ENCODE measurements around the gene RALB. TPM values are rescaled to one million over a fixed set of nuclear protein-coding genes. Genes with fewer than 3 reads are reported as not detected.

Gene RALB
- total and polyA plus RNA-seq, 7 experiments from 2014 or later = 8.7 to 119 (median 25.9) TPM

DNA sequence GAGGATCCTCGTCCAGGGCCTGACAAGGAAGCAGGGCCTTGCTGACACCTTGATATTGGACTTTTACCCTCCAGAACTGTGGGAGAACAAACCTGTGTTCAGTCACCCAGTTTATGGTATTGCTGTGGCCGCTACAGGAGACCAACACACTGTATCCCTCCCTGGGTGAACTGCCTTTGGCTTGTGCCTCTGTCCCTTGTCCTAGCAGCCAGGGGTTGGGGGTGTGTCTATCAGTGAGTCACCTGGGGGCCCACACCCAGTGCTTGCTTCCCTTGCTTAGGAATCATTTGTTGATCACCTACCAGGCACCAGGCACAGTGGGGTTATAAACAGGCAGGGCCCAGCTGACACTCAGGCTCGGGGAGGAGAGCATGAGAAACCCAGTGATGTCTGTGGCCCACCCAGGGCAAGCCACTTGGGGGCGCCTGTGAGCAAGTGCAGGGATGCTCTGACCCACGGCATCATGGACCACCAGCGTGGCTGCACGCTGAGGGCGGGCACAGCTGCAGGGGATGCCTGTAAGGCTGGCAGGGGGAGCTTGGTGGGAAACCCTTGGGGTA, 46.5 kb upstream of the RALB start:
- H3K9me3 Mint-ChIP-seq = no peaks in the 10 kb centered on the region
- ATAC-seq (no peak), DNase-seq (no peak)
- Histone ChIP-seq H3K9me3 (ENCODE audit: control insufficient read depth in 2 of 3, low read length in 3 of 3) (no peaks in the 10 kb centered on the region), H3K27me3 (ENCODE audit: control insufficient read depth in 2 of 2, insufficient read depth in 2 of 2, low read length in 2 of 2) (no peaks in the 10 kb centered on the region), H3K36me3 (ENCODE audit: control insufficient read depth in 2 of 3, insufficient read depth in 3 of 3, low read length in 3 of 3) (no peaks in the 10 kb centered on the region), H3K4me3 (ENCODE audit: low read length) (no peak overlapping the region), H3K27ac (ENCODE audit: low read depth, low read length) (no peak overlapping the region), H3K4me1 (ENCODE audit: control insufficient read depth in 2 of 2, insufficient read depth in 2 of 2, low read length in 2 of 2) (peaks cover 8 to 10% of the 10 kb centered on the region in 2 donors)
- peaks cover 0 to 2% (median 0%) of the 10 kb centered on the region in 5 donors for H3K27me3 Mint-ChIP-seq
- intact Hi-C loops (cut with micrococcal nuclease) = loop anchor here (1.0 to 2.0 kb wide), 2 partner anchors 107 kb away; no protein-coding TSS in a partner anchor
- peaks cover 0 to 19% (median 0%) of the 10 kb centered on the region in 7 donors for H3K4me1 Mint-ChIP-seq
- POLR2A ChIA-PET = interaction anchor here (1.0 kb wide), 1 partner anchor 85 kb away, joined by 3 read pairs; no protein-coding TSS in a partner anchor
- peaks cover 0 to 7% (median 0%) of the 10 kb centered on the region in 5 donors for H3K36me3 Mint-ChIP-seq
- CTCF ChIA-PET = no interaction called here
- no peak overlapping the region for H3K4me3 Mint-ChIP-seq
- no peak overlapping the region for H3K27ac Mint-ChIP-seq

DNA sequence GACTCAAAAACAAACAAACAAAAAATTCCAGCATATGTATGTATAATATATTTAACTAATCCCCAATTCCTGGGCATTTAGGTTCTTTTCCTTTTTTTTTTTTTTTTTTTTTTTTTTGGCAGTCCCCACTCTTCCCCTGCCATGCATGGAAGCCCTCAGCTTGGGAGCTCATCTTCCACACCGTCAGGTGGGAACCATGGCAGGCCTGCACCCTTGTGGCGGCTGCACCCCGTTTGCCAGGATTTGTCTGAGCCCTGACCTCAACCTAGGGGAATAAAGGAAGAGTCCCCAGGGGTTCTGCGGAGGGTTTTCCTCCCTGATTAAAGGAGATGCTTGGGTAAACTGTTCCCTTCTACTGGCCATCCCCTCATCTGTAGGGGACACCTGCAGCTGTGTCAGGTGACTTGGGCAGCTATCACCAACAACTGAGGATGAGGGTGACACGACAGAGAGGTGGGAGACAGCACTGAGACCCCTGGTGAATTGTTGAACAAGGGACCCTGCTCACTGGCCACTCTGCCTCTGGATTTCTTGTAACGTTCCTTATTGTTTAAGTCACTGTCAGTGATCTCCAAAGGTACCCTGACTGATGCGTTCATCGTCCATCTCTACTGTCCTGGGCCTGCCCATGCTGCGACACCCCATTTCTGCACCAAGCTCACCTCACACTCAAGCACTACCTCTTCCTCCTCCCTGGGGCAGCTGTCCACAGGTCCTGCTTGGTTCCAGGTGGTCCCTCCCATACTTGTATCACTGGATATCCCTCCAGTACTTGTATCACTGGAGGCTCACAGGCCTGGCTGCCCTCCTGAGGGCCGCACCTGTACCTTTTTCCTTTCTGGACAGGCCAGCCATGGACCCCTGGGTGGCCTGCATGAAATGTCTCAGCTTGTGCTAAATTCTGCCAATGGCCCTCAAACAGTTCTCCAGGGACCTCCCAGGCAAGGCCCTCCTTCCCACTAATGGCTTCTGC, 44.0 kb upstream of the RALB start:
- Mint-ChIP-seq H3K4me3 (no peak overlapping the region), H3K9me3 (peaks cover 0 to 2% (median 0%) of the 10 kb centered on the region in 11 donors), H3K4me1 (peaks cover 0 to 19% (median 0%) of the 10 kb centered on the region in 7 donors), H3K36me3 (peaks cover 0 to 9% (median 0%) of the 10 kb centered on the region in 5 donors), H3K27ac (peak overlapping the region in 3 of 9 donors; percentile 48 to 84 (median 53)), H3K27me3 (no peaks in the 10 kb centered on the region)
- DNase-seq = no peak
- H3K27me3 ChIP-seq (ENCODE audit: control insufficient read depth in 2 of 2, insufficient read depth in 2 of 2, low read length in 2 of 2) = no peaks in the 10 kb centered on the region
- no peaks in the 10 kb centered on the region for H3K36me3 ChIP-seq (ENCODE audit: control insufficient read depth in 2 of 3, insufficient read depth in 3 of 3, low read length in 3 of 3)
- H3K9me3 ChIP-seq (ENCODE audit: control insufficient read depth in 2 of 3, low read length in 3 of 3) = no peaks in the 10 kb centered on the region
- no peak overlapping the region for H3K4me3 ChIP-seq (ENCODE audit: low read length)
- no peak for ATAC-seq
- CTCF ChIA-PET = no interaction called here
- H3K27ac ChIP-seq (ENCODE audit: low read depth, low read length) = no peak overlapping the region
- H3K4me1 ChIP-seq (ENCODE audit: control insufficient read depth in 2 of 2, insufficient read depth in 2 of 2, low read length in 2 of 2) = peaks cover 8 to 10% of the 10 kb centered on the region in 2 donors
- POLR2A ChIA-PET = no interaction called here
- intact Hi-C loops (cut with micrococcal nuclease) = no loop called here

DNA sequence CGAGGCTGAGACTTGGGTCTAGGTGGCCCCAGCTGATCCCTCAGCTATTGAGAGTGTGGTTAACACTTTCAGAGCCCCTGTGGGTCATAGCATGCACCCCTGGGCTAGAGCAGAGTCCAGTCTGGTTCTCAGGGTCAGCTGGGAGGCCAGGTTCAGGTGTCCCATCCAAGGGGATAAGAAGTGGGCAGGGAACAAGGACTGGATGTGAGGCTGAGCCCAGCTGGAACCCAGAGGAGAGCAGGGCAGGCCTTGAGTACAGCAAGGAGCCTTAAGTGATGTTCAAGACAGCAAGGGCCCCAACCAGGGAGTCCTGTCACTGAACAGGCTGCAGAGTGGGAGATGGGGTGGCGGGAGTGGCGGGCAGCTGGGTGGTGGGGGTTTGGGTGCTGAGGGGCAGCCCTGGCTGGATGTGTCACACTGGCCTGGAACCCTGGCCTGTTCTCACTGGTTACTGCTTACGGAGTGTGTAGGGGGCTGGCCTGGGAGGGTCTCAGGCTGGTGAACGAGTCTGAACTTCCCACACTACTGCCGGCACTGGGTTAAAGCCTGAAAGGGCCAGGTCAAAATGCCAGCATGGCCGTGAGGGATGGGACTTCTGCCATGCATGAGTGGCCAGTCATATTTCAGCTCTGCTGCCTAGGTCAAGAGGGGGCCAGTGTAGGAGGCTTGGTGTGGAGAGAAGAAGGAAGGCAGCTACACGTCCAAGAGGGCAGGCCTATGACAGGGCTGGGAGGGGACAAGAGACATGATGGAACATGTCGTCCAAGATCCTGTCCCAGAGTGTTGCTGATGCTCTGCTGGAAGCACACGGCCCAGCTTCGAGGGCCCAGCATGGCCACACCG, 43.0 kb upstream of the RALB start:
- DNase-seq = no peak
- Mint-ChIP-seq H3K27ac (peak overlapping the region in 8 of 9 donors; percentile 27 to 84 (median 56)), H3K27me3 (no peaks in the 10 kb centered on the region), H3K36me3 (peaks cover 0 to 9% (median 0%) of the 10 kb centered on the region in 5 donors), H3K4me1 (peaks cover 0 to 19% (median 0%) of the 10 kb centered on the region in 7 donors), H3K4me3 (peak overlapping the region in 5 of 10 donors; percentile 26 to 70 (median 49)), H3K9me3 (peaks cover 0 to 2% (median 0%) of the 10 kb centered on the region in 11 donors)
- Histone ChIP-seq H3K36me3 (ENCODE audit: control insufficient read depth in 2 of 3, insufficient read depth in 3 of 3, low read length in 3 of 3) (no peaks in the 10 kb centered on the region), H3K27me3 (ENCODE audit: control insufficient read depth in 2 of 2, insufficient read depth in 2 of 2, low read length in 2 of 2) (no peaks in the 10 kb centered on the region), H3K9me3 (ENCODE audit: control insufficient read depth in 2 of 3, low read length in 3 of 3) (no peaks in the 10 kb centered on the region), H3K4me3 (ENCODE audit: low read length) (no peak overlapping the region), H3K27ac (ENCODE audit: low read depth, low read length) (no peak overlapping the region), H3K4me1 (ENCODE audit: control insufficient read depth in 2 of 2, insufficient read depth in 2 of 2, low read length in 2 of 2) (peaks cover 8 to 10% of the 10 kb centered on the region in 2 donors)
- POLR2A ChIA-PET = interaction anchor here (0.5 to 1.5 kb wide), 4 partner anchors 12 to 33 kb away, joined by 3 to 5 read pairs (median 4); no protein-coding TSS in a partner anchor
- CTCF ChIA-PET = interaction anchor here (0.6 to 1.2 kb wide), 2 partner anchors 12 to 532 kb away, joined by 4 read pairs; no protein-coding TSS in a partner anchor
- ATAC-seq = peak; percentile 33
- intact Hi-C loops (cut with micrococcal nuclease) = no loop called here

DNA sequence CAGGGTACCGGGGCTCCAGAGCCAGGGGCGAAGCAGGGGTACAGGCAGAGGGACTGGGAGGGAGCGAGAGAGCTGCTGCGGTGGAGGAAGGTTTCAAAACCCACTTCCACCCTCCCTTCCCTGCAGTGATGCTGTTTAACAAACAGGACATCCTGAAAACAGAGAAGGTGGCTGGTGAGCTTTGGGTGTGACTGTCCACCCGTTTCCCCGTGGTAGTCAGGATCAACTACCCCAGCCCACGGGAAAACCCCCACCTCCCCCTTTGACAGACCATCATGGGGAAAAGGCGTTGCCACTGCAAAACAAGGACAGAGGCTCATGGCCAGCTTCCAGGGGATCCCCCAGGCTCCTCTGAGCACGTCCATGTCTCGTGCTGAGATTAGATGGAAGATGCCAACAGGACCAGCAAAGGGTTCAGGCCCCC, 42.4 kb upstream of the RALB start:
- DNase-seq (peak in 1 of 9 donors; percentile 15), ATAC-seq (peak; percentile 66)
- H3K27me3 ChIP-seq (ENCODE audit: control insufficient read depth in 2 of 2, insufficient read depth in 2 of 2, low read length in 2 of 2) = no peaks in the 10 kb centered on the region
- peaks cover 0 to 2% (median 0%) of the 10 kb centered on the region in 11 donors for H3K9me3 Mint-ChIP-seq
- peaks cover 0 to 19% (median 0%) of the 10 kb centered on the region in 7 donors for H3K4me1 Mint-ChIP-seq
- intact Hi-C loops (cut with micrococcal nuclease) = no loop called here
- peaks cover 8 to 10% of the 10 kb centered on the region in 2 donors for H3K4me1 ChIP-seq (ENCODE audit: control insufficient read depth in 2 of 2, insufficient read depth in 2 of 2, low read length in 2 of 2)
- H3K9me3 ChIP-seq (ENCODE audit: control insufficient read depth in 2 of 3, low read length in 3 of 3) = no peaks in the 10 kb centered on the region
- ChIA-PET POLR2A (interaction anchor here (1.1 to 1.5 kb wide), 3 partner anchors 12 to 34 kb away, joined by 4 to 5 read pairs (median 4); no protein-coding TSS in a partner anchor), CTCF (interaction anchor here (0.6 to 1.2 kb wide), 2 partner anchors 11 to 532 kb away, joined by 4 read pairs; no protein-coding TSS in a partner anchor)
- H3K4me3 ChIP-seq (ENCODE audit: low read length) = no peak overlapping the region
- peaks cover 0 to 9% (median 0%) of the 10 kb centered on the region in 5 donors for H3K36me3 Mint-ChIP-seq
- H3K27me3 Mint-ChIP-seq = no peaks in the 10 kb centered on the region
- H3K27ac ChIP-seq (ENCODE audit: low read depth, low read length) = no peak overlapping the region
- H3K27ac Mint-ChIP-seq = peak overlapping the region in 7 of 9 donors; percentile 21 to 84 (median 59)
- no peaks in the 10 kb centered on the region for H3K36me3 ChIP-seq (ENCODE audit: control insufficient read depth in 2 of 3, insufficient read depth in 3 of 3, low read length in 3 of 3)
- peak overlapping the region in 5 of 10 donors; percentile 26 to 70 (median 49) for H3K4me3 Mint-ChIP-seq

DNA sequence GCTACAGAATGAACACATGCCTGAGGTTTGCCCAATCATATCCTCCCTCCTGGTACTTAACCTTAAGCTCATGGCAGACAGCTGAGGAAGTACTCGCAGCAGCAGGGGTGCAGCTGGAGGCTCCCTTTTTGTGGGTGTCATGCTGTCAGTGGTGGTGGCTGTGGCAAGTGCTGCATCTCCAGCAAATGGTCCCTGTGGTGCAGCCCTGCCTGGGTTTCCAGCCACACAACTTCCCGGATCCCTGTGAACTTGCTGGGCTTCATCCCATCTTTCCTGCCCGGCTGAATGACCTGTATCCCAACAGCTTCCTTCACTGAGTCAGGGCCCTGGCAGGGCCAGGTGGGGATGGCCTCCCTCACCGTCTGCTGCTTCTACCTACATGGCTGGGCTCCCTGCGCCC, 34.5 kb upstream of the RALB start:
- peaks cover 10 to 15% of the 10 kb centered on the region in 2 donors for H3K4me1 ChIP-seq (ENCODE audit: control insufficient read depth in 2 of 2, insufficient read depth in 2 of 2, low read length in 2 of 2)
- ChIA-PET POLR2A (interaction anchor here (0.7 to 2.8 kb wide), 4 partner anchors 9 to 539 kb away, joined by 3 to 16 read pairs (median 3); partner anchors contain the start of genes RALB and TMEM177), CTCF (interaction anchor here (2.1 kb wide), 1 partner anchor 95 kb away, joined by 7 read pairs; no protein-coding TSS in a partner anchor)
- peaks cover 23 to 38% (median 25%) of the 10 kb centered on the region in 7 donors for H3K4me1 Mint-ChIP-seq
- DNase-seq (no peak), ATAC-seq (no peak)
- H3K27me3 ChIP-seq (ENCODE audit: control insufficient read depth in 2 of 2, insufficient read depth in 2 of 2, low read length in 2 of 2) = no peaks in the 10 kb centered on the region
- no peak overlapping the region for H3K4me3 Mint-ChIP-seq
- H3K36me3 Mint-ChIP-seq = peaks cover 7 to 60% (median 54%) of the 10 kb centered on the region in 5 donors
- no peaks in the 10 kb centered on the region for H3K27me3 Mint-ChIP-seq
- intact Hi-C loops (cut with micrococcal nuclease) = no loop called here
- no peaks in the 10 kb centered on the region for H3K36me3 ChIP-seq (ENCODE audit: control insufficient read depth in 2 of 3, insufficient read depth in 3 of 3, low read length in 3 of 3)
- no peak overlapping the region for H3K27ac Mint-ChIP-seq
- no peak overlapping the region for H3K4me3 ChIP-seq (ENCODE audit: low read length)
- H3K9me3 ChIP-seq (ENCODE audit: control insufficient read depth in 2 of 3, low read length in 3 of 3) = peaks cover 0 to 24% (median 0%) of the 10 kb centered on the region in 3 experiments
- H3K9me3 Mint-ChIP-seq = peaks cover 0 to 47% (median 22%) of the 10 kb centered on the region in 11 donors
- no peak overlapping the region for H3K27ac ChIP-seq (ENCODE audit: low read depth, low read length)

Data from naive thymus-derived CD4-positive, alpha-beta T cell (primary cell).